Fibroblast of lung (primary cell): Measurements from ENCODE around the gene CLCA1.

Experiments
- CTCF ChIP-seq, 2 donors: IDR thresholded peaks in 1 of 2; conservative IDR thresholded peaks in 1 of 2; 1 replicate in 1 of 2; 2 replicates in 1 of 2; pipeline ENCODE4 v1.5.1; 2011 to 2012; ENCODE audit warnings: low read length in 2 of 2, control low read depth in 1 of 2, inconsistent platforms in 1 of 2, low read depth in 1 of 2, mild to moderate bottlenecking in 1 of 2
- EZH2 ChIP-seq: IDR thresholded peaks from 2 replicates; pipeline ENCODE4 v1.5.1; 2012; ENCODE audit warnings: low read length, control low read depth, mild to moderate bottlenecking; ENCODE audit errors: missing control alignments

GRCh38 chr1:86503406-86504136 lies 34.8 kb downstream of the CLCA1 start:
- TF ChIP-seq CTCF (conservative IDR thresholded peaks at IDR 0.05 in 1 of 2, IDR thresholded peaks at IDR 0.05 in 1 of 2; ENCODE audit: low read depth in 1 of 2, low read length in 2 of 2) (no peak), EZH2 (no peak)
